ENCODE data around the gene PLOD2.

GRCh38 chr3:146195605-146196004 lies 34.6 kb upstream of the PLOD2 start:
- TF ChIP-seq CTCF (IDR thresholded peaks at IDR 0.05) = no peak
- TF ChIP-seq POLR2A (IDR thresholded peaks at IDR 0.05) = no peak
